HG02763 (cell line): Measurements from ENCODE around the gene PLA2G6.
"Not testable (repeated sequence)": the region's sequence is repeated elsewhere in the genome, so short reads cannot be mapped to it uniquely, and the experiment has no call there.

ENCODE experiments used
- ATAC-seq: cut with Tn5 transposase; IDR thresholded peaks from one replicate; pipeline ENCODE4 v1.9.1; 2021; ENCODE audit warnings: mild to moderate bottlenecking, moderate library complexity; ENCODE audit not compliant: unreplicated experiment

PLA2G6 gene

DNA sequence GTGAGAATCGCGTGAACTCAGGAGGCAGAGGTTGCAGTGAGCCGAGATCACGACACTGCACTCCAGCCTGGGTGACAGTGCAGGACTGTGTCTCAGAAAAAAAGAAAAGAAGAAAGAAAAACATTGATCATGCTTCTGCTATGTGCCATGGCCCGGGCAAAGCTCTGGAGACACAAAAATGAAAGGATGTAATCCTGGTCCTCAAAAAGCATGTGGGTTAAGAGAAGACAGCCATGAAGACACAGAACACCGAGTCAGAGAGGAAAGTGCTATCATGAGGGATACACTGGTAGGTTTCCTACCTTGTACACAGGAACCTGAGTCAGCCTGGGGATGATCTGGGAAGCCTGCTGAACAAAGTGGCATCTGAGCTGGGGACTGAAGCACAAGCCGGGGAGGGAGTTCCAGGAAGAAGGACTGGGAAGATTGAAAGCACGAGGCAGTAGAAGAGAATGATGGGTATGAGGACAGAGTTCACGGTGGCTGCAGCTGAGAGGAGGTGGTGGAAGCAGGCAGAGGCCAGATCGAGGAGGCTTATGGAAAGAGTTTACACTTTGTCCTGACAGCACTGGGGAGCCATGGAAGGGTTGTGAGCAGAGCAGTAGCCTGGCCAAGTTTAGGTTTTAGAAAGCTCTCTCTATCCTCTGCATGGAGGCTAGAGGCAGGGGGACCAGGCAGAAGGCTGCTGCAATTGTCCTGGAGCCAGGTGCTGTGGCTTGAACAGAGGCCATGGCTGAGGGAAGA, 10.3 kb upstream of the PLA2G6 start:
- ATAC-seq, result no peak

DNA sequence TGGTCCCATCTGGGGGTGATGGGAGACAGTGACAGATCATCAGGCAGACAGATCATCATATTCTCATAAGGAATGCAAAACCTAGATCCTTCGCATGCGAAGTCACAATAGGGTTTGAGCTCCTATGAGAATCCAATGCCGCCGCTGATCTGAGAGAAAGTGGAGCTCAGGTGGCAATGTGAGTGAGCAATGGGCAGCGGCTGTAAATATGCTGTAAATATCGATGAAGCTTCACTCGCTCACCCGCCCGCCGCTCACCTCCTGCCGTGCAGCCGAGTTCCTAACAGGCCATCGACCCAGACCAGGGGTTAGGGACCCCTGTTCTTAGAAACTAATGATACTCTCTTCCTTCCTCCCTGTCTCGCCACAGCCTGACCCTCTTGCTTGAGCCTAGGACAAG, 9.4 kb upstream of the PLA2G6 start:
- no peak for ATAC-seq

DNA sequence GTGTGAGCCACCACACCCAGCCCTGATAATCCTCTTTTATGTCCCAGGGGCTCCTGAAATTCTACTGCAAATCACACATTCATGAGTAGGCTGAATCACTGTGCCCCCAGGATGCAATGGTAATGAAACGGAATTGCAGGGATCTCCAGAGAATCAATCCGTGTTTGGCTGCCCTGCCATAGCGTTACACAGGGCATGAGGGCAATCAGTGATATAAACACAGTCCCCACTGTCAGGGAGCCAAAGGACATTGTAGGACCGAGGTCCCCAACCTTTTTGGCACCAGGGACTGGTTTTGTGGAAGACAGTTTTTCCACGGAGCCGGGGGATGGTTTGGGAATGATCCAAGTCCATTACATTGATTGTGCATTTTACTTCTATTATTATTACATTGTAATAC, 9.0 kb upstream of the PLA2G6 start:
- ATAC-seq, result no peak

DNA sequence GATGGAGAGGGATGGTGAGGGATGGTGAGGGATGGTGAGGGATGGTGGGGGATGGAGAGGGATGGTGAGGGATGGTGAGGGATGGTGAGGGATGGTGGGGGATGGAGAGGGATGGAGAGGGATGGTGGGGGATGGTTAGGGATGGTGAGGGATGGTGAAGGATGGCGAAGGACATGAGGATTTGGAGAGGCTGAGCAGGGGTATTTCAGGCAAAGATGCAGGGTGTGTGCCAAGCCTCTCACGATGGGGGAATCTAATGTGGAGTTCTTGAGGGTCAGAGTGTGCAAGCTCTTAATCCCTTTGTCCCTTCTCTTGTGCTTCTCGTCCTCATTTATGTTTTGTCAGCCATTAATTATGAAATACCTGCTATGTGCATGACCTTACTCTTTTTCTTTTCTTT, 7.5 kb upstream of the PLA2G6 start:
- ATAC-seq, result no peak

DNA sequence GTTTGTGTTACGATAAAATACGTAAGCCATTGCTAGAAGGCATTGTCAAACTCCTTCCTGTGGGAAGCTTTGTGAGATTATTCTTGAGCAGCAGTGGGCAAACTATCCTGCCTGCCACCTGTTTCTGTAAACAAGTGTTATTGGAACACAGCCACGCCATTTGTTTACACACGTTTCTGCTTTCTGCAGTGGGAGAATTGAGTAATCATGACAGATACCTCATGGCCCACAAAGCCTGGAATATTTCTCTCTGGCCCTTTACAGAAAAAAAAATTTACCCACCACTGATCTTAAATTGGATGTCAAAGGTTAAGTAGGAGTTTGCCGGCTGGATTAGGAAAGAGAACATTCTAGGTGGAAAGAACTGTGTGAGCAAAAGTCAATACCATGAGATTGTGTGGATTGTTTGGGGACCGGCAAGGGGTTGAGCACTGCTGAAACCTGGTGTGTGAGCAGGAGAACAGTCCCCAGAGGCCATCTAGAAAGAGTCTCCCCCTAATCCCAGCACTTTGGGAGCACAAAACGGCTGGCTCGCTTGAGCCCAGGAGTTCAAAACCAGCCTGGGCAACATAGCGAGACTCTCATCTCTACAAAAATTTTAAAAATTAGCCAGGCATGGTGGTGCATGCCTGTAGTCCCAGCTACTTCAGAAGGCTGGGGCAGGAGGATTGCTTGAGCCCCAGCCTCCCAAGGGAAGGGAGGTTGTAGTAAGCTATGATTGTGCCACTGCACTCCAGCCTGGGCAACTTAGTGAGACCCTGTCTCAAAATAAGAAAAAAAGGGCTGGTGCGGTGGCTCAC, 6.0 kb upstream of the PLA2G6 start:
- no peak for ATAC-seq

DNA sequence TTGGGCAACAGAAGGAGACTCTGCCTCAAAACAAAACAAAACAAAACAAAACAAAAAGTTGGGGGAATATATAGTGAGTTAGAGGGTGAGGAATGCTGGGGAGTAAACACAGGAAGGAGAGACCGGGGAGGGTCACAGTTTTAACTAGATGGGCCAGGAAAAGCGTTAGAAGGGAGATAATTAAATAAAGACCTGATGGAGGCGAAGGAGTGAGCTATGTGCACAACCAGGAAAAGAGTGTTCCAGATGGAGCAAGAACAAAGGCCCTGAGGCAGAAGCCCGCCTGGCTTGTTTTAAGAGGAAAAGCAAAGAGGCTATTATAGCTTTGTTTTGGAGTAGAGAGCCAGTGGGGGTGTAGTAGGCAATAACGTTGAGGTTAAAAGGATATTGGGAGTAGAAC, 4.8 kb upstream of the PLA2G6 start:
- ATAC-seq, result no peak

DNA sequence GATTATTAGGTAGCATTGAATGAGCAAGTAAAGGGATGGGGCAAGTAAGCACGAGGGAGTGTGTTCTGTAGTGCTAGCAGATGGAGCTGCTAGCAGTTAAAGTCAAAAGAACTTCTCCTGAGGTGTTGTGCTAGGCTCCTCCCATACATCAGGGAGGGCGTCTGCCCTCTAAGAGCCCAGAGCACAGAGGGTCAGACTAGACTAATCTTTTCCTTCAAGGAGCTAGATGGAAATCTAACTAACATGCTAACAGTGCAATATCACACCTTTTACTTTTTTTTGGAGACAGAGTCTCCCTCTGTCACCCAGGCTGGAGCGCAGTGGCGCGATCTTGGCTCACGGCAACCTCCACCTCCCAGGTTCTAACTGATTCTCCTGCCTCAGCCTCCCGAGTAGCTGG, 3.2 kb upstream of the PLA2G6 start:
- no peak for ATAC-seq

DNA sequence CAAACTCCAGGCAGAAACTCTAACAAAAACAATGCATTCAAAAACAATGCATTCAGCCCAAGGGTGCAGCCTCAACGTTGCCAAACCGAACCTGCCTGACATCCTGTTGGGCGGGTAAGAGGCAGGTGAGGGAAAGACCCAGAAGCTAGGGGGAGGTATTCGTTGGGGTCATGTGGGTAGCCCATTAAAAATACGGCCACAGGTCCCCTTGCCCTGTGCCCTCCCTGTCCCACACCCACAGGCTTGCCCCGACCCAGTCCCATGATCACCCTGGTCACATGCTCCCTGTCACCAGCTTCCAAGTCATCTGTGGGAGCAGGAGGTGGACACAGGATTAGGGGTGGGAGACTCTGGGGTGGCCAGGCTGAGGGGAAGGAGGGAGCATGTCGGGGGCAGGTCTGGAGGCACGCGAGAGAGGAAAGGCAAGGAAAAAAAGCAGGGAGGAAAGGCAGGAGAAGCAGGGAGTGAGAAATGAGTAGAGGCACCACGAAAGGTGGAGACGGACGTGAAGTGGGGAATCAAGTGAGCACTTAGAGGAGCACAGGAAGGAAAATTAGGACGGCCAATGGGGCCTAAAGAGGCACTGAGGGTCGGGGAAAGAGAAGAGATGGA, 683 bp downstream of the PLA2G6 start:
- peak; percentile 34 for ATAC-seq

DNA sequence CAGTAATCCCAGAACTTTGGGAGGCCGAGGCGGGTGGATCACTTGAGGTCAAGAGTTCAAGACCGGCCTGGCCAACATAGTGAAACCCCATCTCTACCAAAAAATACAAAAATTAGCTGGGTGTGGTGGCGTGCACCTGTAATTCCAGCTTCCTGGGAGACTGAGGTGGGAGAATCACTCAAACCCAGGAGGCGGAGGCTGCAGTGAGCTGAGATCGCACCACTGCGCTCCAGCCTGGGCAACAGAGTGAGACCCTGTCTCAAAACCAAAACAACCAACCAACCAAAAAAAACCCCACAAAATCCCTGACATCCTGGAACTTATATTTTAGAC, 3.1 kb downstream of the PLA2G6 start:
- not testable (repeated sequence) for ATAC-seq

DNA sequence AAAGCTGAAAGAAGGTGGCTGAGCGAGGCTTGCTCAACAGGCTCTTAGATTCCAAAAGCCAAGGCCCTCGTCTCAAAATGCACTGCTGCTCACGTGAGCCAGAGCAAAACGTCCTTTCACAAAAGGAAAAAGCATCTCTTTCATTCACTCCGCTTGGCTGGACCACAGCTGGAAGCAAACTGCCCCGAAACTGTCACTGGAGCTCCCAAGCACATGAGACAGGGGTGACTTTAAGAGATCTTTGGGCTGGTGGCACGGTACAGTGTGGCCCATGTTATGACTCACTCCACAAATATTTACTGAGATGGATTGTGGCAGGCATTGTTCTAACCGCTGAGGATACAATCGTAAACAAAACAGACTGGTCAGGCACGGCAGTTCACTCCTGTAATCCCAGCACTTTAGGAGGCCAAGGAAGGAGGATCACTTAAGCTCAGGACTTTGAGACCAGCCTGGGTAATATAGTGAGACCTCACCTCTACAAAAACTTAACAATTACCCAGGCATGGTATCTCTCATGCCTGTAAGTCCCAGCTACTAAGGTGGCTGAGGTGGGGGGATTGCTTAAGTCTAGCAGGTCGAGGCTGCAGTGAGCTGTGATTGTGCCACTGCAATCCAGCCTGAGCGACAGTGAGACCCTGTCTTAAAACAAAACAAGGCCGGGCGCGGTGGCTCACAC, 3.6 kb downstream of the PLA2G6 start:
- ATAC-seq, result no peak

DNA sequence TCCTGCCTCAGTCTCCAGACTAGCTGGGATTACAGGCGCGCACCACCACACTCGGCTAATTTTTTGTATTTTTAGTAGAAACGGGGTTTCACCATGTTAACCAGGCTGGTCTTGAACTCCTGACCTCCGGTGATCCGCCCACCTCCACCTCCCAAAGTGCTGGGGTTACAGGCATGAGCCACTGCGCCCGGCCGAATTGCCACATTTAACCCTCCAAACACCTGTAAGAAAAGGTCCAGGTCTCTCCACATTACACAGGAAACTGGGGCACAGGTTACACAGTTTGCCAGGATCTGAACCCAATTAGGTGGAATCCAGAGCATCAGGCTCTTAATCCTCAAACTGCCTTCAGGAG, 4.1 kb downstream of the PLA2G6 start:
- ATAC-seq, result not testable (repeated sequence)

DNA sequence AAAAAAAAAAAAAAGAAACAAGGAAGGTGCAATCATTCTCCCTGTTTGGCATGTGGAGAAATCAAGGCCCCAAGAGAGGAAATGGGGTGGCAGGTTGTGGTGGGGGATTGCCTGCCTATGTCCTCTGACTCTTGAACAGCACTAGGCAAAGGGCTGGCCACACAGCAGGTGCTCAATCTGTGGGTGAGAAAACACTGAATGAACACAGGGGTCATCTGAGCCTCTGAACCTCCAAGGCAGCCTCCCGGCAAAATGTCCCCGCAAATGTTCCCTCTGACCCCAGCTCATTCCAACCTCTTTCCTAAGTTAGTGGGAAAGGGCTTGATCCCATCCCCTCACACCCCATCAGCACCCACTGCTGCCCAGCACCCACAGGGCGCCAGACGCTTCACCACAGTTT, 4.6 kb downstream of the PLA2G6 start:
- no peak for ATAC-seq

DNA sequence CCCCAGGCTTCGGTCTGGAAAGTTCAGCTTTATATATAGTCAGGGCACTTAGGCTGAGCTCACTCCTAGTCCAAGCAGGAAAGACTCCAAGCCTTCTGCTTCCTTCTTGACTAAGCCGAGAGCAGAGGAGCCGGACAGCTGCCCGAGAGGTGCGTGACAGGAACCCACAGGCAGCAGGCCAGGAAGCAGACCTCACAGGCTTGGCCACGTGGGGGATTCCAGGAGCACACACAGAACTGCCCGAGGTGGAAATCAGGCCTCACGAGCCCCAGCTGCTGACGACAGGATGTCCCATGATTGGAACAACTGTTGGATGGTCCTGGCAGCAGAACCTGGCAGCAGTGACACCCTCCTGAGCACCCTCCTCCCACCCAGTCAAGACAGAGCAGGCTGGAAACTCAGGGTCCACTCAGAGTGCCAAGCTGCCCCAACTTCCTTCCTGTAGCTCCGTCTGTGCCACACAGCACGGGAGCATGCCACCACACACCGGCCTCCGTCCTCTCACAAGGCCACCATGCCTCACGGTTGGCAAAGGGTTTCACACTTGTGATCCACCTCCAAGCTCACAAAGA, 5.4 kb downstream of the PLA2G6 start:
- no peak for ATAC-seq

DNA sequence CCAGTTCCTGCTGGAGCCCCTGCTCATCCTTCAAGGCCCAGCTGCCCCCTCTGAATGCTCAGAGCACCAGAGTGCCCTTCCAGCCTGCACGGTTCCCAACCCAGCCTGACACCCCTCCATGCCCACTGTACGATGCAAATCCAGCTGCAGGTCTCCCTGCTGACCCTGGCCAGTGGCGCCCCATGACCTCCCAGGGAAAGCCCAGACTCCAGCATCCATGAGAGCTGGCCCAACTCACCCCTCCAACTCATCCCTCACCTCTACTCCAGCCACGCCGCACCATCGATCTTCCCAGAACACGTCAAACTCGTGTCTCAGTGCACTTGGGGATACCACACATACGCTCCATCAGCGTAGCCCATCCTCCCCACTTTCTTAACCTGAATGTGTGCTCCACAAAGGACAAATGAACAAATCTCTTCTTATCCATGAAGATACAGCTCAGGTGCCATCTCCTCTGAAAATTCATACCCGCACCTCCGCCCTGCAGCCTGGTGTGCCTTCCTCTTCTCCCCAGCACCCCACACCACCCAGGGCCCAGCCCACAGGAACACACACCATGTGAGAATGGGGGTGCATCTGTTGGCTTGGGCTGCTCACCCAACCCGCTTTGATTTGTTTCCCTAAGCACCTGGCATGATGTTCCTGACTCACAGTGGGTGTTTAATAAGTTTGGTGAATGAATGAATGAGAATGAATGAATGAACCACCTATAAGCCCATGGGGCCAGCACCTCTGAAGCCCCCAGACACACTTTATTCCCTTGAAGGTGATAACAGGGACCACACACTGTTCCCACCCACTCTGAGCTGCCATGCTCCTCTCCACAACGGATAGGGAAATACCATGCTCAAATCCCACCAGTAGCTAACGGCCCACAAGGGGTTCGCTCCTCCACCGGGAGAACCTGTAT, 6.2 kb downstream of the PLA2G6 start:
- ATAC-seq, result no peak

DNA sequence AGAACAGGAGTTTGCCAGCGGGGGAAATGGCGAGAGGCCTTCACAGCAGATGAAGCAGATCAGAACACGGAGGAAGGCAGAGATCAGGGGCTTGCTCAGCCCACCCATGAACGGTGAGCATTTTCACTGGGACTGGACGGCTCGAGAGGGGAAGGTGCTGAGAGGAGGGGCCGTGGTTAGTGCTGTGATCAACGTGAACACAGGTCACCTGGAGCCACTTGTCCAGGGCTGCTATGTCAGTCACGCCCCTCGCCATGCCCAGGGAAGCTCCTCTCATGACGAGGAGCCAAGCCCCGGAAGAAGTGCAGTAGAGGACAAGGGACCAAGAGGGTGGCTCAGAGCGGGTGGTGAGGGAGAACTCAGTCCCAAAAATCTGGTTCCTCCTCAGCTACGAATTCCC, 7.0 kb downstream of the PLA2G6 start:
- ATAC-seq, result no peak

DNA sequence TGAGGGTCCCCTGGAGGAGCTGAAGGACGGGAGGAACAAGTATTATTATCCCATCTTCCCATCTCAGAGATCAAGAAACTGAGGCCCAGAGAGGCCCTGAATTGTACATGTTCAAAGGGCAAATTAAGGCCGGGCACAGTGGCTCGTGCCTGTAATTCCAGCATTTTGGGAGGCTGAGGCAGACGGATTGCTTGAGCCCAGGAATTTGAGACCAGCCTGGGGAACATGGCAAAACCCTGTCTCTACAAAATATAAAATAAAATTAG, 8.1 kb downstream of the PLA2G6 start:
- ATAC-seq, result no peak

DNA sequence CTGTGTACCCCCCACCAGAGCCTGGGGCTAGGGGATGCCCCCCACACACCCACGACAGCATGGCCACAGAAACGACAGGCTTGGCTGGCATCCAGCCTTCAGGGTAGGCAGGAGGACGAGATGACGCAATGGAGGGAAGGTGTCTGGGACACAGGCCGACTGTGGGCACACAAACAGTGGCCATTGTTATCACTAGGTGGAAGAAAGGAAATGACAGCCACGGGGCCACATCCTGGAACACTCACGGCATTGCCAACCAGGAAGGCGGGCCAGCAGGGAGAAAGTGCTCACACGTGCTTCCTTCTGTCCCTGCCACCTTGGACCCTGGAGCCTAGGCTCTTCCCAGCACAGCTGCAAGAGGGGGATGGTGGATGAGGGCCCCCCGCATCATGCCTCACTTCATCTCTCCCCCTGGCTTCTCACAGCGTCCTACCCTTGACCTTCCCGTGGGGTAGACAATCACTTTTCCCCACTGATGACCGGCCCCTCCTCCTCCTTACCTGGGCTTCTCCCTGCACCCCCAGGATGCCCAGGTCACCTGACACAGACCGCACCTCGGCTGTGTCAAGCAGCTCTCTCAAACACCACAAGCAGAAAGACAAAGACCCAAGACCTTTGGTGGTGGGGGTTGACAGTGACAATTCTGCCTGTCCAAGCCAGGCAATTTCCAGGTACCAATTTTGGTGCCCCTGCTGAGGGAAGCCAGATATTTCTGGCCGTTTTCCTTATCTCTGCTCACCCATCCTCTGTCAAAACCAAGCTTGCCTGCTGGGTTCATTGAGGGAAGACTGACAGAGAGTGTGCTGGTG, 8.6 kb downstream of the PLA2G6 start:
- no peak for ATAC-seq

DNA sequence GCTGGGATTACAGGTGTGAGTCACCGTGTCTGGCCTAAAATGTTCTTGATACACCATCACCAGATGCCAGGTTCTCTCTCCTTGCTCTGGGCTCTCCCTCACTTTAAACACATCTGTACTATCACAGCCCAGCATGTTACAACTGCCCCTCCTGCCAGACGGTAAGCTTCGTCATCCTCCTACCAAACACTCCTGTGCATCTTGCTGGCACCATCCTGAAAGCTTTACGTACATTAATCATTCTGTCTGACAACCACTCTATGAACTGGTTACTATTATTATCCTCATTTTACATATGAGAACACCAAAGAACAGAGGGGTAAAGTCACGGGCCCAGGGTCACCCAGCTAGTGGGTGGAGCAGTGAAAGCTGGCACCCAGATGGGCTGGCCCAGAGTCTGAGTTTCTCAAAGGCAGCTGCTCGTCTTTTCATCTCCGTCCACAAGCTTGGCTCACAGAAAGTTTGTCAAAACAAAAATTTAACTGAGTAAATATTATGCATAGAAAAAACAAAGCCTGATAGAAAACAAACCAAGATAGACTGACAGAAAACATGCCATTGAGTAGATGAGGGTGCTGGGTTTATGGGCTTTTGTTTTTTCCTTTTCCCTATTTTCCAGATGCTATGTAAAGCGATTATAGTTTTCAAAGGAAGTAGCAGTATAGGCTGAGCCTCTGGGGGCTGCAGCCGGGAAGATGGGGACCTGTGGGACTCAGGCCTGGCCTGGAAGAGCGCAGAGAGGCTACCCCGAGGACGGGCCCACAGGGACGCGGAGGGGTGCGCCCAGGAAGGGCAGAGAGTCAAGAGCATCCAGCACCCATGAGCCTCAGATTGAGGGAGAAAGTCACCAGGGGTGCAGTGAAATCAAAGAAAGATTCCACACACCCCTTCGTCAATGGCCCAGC, 9.5 kb downstream of the PLA2G6 start:
- no peak for ATAC-seq

DNA sequence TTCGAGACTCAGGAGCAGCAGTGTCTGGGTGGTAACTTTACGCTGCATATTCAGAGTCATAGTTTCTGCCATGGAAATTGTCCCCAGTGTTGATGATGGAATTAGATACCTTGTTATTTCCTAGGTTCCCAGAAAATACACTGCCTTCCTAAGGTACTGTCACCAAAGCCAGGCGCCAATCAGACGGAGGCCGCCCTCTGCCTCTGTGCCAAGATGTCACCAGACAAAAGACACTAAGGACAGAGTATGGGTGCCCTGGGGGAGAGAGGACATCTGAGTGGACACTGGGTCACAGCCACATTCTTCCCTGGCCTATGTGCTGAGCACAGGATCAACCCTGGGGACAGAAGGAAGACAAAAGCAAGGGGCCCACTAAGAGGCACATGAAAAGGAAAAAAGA, 11.2 kb downstream of the PLA2G6 start:
- ATAC-seq, result no peak
